ENCODE results near the gene BCAR1. TPM values are rescaled to one million over a fixed set of nuclear protein-coding genes. Genes with fewer than 3 reads are reported as not detected.

BCAR1 gene
- total and polyA plus RNA-seq, 2 of the 13 experiments (the other 11 are each of a cell fraction or from before 2014, with no cell fraction given): 48.1 to 51.7 TPM

DNA sequence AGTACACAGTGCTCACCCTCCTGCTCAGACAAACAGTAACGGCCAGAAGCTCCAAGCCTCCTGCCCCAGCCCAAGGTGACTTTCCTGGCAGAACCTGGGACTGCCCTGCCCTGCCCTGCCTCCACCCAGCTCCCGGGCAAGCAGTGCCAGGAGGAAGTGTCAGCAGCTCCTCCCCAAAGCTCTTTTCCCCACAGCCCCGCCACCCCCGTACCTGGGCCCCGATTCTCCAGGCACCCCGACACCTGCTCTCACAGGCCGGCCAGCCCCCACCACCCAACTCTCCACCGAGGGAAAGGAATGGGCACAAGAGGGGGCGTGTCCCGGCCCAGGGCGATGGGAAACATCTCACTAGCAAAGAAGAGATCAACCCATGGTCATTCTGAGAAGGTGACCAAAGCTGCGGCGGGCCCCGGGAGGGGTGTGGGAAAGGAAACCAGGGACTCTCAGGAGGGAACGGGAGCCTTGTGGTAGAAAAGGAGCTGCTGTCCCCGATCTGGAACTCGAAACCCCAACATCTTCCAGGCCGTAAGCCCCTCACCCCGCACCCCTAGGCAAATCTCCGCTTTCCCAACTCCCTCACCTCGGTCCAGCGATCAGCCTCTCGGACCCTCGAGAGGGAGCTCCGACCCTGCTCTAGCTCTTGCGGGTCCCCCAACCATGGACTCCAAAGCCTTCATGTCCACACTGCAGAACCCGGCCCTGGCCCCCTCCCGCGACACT lies 1.2 kb downstream of the BCAR1 start (continued):
- TF ChIP-seq, protein P1, sequence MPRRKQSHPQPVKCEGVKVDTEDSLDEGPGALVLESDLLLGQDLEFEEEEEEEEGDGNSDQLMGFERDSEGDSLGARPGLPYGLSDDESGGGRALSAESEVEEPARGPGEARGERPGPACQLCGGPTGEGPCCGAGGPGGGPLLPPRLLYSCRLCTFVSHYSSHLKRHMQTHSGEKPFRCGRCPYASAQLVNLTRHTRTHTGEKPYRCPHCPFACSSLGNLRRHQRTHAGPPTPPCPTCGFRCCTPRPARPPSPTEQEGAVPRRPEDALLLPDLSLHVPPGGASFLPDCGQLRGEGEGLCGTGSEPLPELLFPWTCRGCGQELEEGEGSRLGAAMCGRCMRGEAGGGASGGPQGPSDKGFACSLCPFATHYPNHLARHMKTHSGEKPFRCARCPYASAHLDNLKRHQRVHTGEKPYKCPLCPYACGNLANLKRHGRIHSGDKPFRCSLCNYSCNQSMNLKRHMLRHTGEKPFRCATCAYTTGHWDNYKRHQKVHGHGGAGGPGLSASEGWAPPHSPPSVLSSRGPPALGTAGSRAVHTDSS (CRISPR knock-in tag; conservative IDR thresholded peaks at IDR 0.05): no peak
- TF ChIP-seq EP300 (IDR thresholded peaks at IDR 0.05; ENCODE audit: low read depth in 2 of 2, low read length in 2 of 2) (no peak; a peak in 1 of 4 replicates), EP300 (CRISPR knock-in tag; IDR thresholded peaks at IDR 0.05; ENCODE audit: borderline replicate concordance) (no peak), POLR2A (IDR thresholded peaks at IDR 0.05; ENCODE audit: insufficient read depth in 1 of 2, low read depth in 2 of 2, low read length in 2 of 2) (peak in 1 of 2 experiments; percentile 5; a peak in 1 of 4 replicates), ZNF720 (CRISPR knock-in tag; IDR thresholded peaks at IDR 0.05) (no peak), EEA1 (CRISPR knock-in tag; IDR thresholded peaks at IDR 0.05; ENCODE audit: borderline replicate concordance) (peak; percentile 33; the same call in 1 of the 2 replicates), STAT5B (CRISPR knock-in tag; IDR thresholded peaks at IDR 0.05) (no peak), SMARCE1 (IDR thresholded peaks at IDR 0.05; ENCODE audit: borderline replicate concordance) (no peak), SNRNP70 (IDR thresholded peaks at IDR 0.05; ENCODE audit: low read depth, low read length) (no peak), ZSCAN29 (CRISPR knock-in tag; conservative IDR thresholded peaks at IDR 0.05) (no peak), EZH2 (conservative IDR thresholded peaks at IDR 0.05; ENCODE audit: low read depth, low read length) (no peak), PCBP2 (optimal IDR thresholded peaks at IDR 0.05; ENCODE audit: low read depth, low read length, poor library complexity, severe bottlenecking) (no peak), ZNF24 (IDR thresholded peaks at IDR 0.05) (no peak), AGO1 (IDR thresholded peaks at IDR 0.05; ENCODE audit: low read depth, low read length, poor library complexity, severe bottlenecking) (no peak), POLR2G (IDR thresholded peaks at IDR 0.05; ENCODE audit: low read depth, low read length) (no peak), THAP8 (CRISPR knock-in tag; IDR thresholded peaks at IDR 0.05; ENCODE audit: borderline replicate concordance) (peak; percentile 70; the same call in 1 of the 2 replicates), ZBTB20 (CRISPR knock-in tag; IDR thresholded peaks at IDR 0.05; ENCODE audit: borderline replicate concordance, low read depth) (no peak), POLR2AphosphoS5 (IDR thresholded peaks at IDR 0.05; ENCODE audit: low read depth, low read length) (peak; percentile 47; the same call in 1 of the 2 replicates), GABPA (IDR thresholded peaks at IDR 0.05; ENCODE audit: low read depth, low read length) (no peak), GABPA (CRISPR knock-in tag; IDR thresholded peaks at IDR 0.05; ENCODE audit: low read depth) (no peak), AKAP8 (CRISPR knock-in tag; IDR thresholded peaks at IDR 0.05) (no peak), ARNTL (CRISPR knock-in tag; IDR thresholded peaks at IDR 0.05) (0 out of 2 replicates have a peak, but pooled peaks have one; percentile 39)
- TF ChIP-seq, protein P2, sequence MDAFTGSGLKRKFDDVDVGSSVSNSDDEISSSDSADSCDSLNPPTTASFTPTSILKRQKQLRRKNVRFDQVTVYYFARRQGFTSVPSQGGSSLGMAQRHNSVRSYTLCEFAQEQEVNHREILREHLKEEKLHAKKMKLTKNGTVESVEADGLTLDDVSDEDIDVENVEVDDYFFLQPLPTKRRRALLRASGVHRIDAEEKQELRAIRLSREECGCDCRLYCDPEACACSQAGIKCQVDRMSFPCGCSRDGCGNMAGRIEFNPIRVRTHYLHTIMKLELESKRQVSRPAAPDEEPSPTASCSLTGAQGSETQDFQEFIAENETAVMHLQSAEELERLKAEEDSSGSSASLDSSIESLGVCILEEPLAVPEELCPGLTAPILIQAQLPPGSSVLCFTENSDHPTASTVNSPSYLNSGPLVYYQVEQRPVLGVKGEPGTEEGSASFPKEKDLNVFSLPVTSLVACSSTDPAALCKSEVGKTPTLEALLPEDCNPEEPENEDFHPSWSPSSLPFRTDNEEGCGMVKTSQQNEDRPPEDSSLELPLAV (CRISPR knock-in tag; conservative IDR thresholded peaks at IDR 0.05; ENCODE audit: low read depth): no peak
- TF ChIP-seq, protein P3, sequence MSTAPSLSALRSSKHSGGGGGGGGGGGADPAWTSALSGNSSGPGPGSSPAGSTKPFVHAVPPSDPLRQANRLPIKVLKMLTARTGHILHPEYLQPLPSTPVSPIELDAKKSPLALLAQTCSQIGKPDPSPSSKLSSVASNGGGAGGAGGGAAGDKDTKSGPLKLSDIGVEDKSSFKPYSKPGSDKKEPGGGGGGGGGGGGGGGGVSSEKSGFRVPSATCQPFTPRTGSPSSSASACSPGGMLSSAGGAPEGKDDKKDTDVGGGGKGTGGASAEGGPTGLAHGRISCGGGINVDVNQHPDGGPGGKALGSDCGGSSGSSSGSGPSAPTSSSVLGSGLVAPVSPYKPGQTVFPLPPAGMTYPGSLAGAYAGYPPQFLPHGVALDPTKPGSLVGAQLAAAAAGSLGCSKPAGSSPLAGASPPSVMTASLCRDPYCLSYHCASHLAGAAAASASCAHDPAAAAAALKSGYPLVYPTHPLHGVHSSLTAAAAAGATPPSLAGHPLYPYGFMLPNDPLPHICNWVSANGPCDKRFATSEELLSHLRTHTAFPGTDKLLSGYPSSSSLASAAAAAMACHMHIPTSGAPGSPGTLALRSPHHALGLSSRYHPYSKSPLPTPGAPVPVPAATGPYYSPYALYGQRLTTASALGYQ (CRISPR knock-in tag; IDR thresholded peaks at IDR 0.05): no peak; the same call in 1 of the 2 replicates

Measured in HepG2 (cell line).